ENCODE results near the gene PPP1R15B. TPM values are rescaled to one million over a fixed set of nuclear protein-coding genes. Genes with fewer than 3 reads are reported as not detected.

PPP1R15B gene
- total and polyA plus RNA-seq, 10 of the 15 experiments (the other 5 are each of a cell fraction or from before 2014, with no cell fraction given), result 13.9 to 38.1 (median 26.5) TPM

GRCh38 chr1:204377800-204378668 lies 33.6 kb downstream of the PPP1R15B start (continued):
- TF ChIP-seq CREB1 (IDR thresholded peaks at IDR 0.05; ENCODE audit: low read depth) (no peak), POLR2A (IDR thresholded peaks at IDR 0.05; ENCODE audit: low read depth, low read length) (no peak), ELK1 (IDR thresholded peaks at IDR 0.05; ENCODE audit: low read depth, low read length) (no peak), ZNF217 (IDR thresholded peaks at IDR 0.05) (no peak), POLR2AphosphoS2 (IDR thresholded peaks at IDR 0.05; ENCODE audit: low read depth, low read length) (no peak), SMARCA5 (IDR thresholded peaks at IDR 0.05) (peak; percentile 41; the same call in 1 of the 2 replicates), NRF1 (conservative IDR thresholded peaks at IDR 0.05; ENCODE audit: low read depth, low read length) (no peak), LARP7 (IDR thresholded peaks at IDR 0.05) (no peak), NR2C2 (IDR thresholded peaks at IDR 0.05; ENCODE audit: borderline replicate concordance, control insufficient read depth, insufficient read length, low read depth) (no peak), ZBTB4 (CRISPR knock-in tag; IDR thresholded peaks at IDR 0.05) (no peak), PAX5 (IDR thresholded peaks at IDR 0.05; ENCODE audit: borderline replicate concordance, low read depth, low read length) (peak; percentile 94), IKZF1 (conservative IDR thresholded peaks at IDR 0.05) (peak; percentile 74), KLF5 (IDR thresholded peaks at IDR 0.05; ENCODE audit: partially characterized antibody) (no peak), IKZF2 (IDR thresholded peaks at IDR 0.05) (peak; percentile 68 to 72; a peak in 2 of 4 replicates), CTCF (IDR thresholded peaks at IDR 0.05 in 2 of 3, conservative IDR thresholded peaks at IDR 0.05 in 1 of 3; ENCODE audit: control insufficient read depth in 2 of 3, extremely low read depth in 1 of 3, insufficient read depth in 1 of 3, low read depth in 3 of 3, low read length in 3 of 3) (no peak), ZNF622 (IDR thresholded peaks at IDR 0.05) (no peak), RCOR1 (conservative IDR thresholded peaks at IDR 0.05; ENCODE audit: low read depth, low read length) (no peak), ETV6 (conservative IDR thresholded peaks at IDR 0.05 in 1 of 2, IDR thresholded peaks at IDR 0.05 in 1 of 2; ENCODE audit: borderline replicate concordance in 1 of 2, low read depth in 1 of 2) (no peak), NR2C1 (IDR thresholded peaks at IDR 0.05) (peak; percentile 65), JUNB (IDR thresholded peaks at IDR 0.05) (no peak), TAF1 (IDR thresholded peaks at IDR 0.05; ENCODE audit: borderline replicate concordance, low read depth, low read length) (no peak), HDGF (IDR thresholded peaks at IDR 0.05) (no peak), NFIC (IDR thresholded peaks at IDR 0.05; ENCODE audit: low read depth, low read length) (no peak), SREBF2 (IDR thresholded peaks at IDR 0.05; ENCODE audit: low read length) (no peak), BCL11A (IDR thresholded peaks at IDR 0.05; ENCODE audit: low read depth, low read length) (no peak), MYB (IDR thresholded peaks at IDR 0.05; ENCODE audit: borderline replicate concordance, low read depth, low read length) (no peak), NR2F1 (conservative IDR thresholded peaks at IDR 0.05) (peak; percentile 93)

All from GM12878 (cell line).